IPS-11a (cell line): ENCODE measurements around the gene TCTN1.
"Not testable (repeated sequence)": the region's sequence is repeated elsewhere in the genome, so short reads cannot be mapped to it uniquely, and the experiment has no call there.

Experiments
- H3K4me3 ChIP-seq: one replicate; pipeline ENCODE4 v1.5.1; 2013; ENCODE audit warnings: low read depth, low read length, control low read depth

Gene TCTN1

GRCh38 chr12:110613771-110614684, at the start of gene TCTN1:
Gene TCTN1, plus strand, starts transcription at chr12:110614129. Its CDS starts 54 bp downstream, at chr12:110614183.
- H3K4me3 ChIP-seq, result peak within 1 kb of the TSS; percentile 71

GRCh38 chr12:110564471-110564991, 49.4 kb upstream of the TCTN1 start:
- no peak overlapping the region for H3K4me3 ChIP-seq

- H3K4me3 ChIP-seq, result no peak overlapping the region
These were observed 47.7 kb upstream of the TCTN1 start for GRCh38 chr12:110565894-110566871.

GRCh38 chr12:110566993-110567392, 46.9 kb upstream of the TCTN1 start:
- no peak overlapping the region for H3K4me3 ChIP-seq

GRCh38 chr12:110568752-110569151, 45.2 kb upstream of the TCTN1 start:
- H3K4me3 ChIP-seq, result no peak overlapping the region

GRCh38 chr12:110569838-110570237, 44.1 kb upstream of the TCTN1 start:
- not testable (repeated sequence) for H3K4me3 ChIP-seq

- H3K4me3 ChIP-seq, result not testable (repeated sequence)
These were observed 43.1 kb upstream of the TCTN1 start for GRCh38 chr12:110570798-110571197.

GRCh38 chr12:110574044-110574443, 39.9 kb upstream of the TCTN1 start:
- no peak overlapping the region for H3K4me3 ChIP-seq

- not testable (repeated sequence) for H3K4me3 ChIP-seq
These were observed 39.2 kb upstream of the TCTN1 start for GRCh38 chr12:110574717-110575230.

GRCh38 chr12:110575326-110575725, 38.6 kb upstream of the TCTN1 start:
- no peak overlapping the region for H3K4me3 ChIP-seq

GRCh38 chr12:110576504-110576903, 37.4 kb upstream of the TCTN1 start:
- H3K4me3 ChIP-seq, result no peak overlapping the region

GRCh38 chr12:110577864-110578693, 35.9 kb upstream of the TCTN1 start:
- H3K4me3 ChIP-seq, result no peak overlapping the region

GRCh38 chr12:110578694-110579534, 35.0 kb upstream of the TCTN1 start:
- H3K4me3 ChIP-seq, result no peak overlapping the region

GRCh38 chr12:110579535-110580253, 34.2 kb upstream of the TCTN1 start:
- H3K4me3 ChIP-seq, result no peak overlapping the region

GRCh38 chr12:110581931-110582275, 32.0 kb upstream of the TCTN1 start:
- H3K4me3 ChIP-seq, result peak overlapping the region; percentile 91

GRCh38 chr12:110582276-110583136, 31.4 kb upstream of the TCTN1 start:
- H3K4me3 ChIP-seq, result peak overlapping the region; percentile 91

- H3K4me3 ChIP-seq, result peak within 1 kb of the TSS; percentile 91
These were observed 30.5 kb upstream of the TCTN1 start, which contains the start of gene PPTC7 for GRCh38 chr12:110583137-110584059. Gene PPTC7, minus strand, starts transcription at chr12:110583318. Its CDS starts 287 bp downstream, at chr12:110583031.
